Body of pancreas (tissue), 4 donors: Measurements from ENCODE around the gene FBN1.

ENCODE experiments used
- CTCF ChIP-seq, 7 experiments: fragments of 450-650 bp in 4 of 7; fragments of 200-600 bp in 3 of 7; sonication (generic) in 3 of 7; IDR thresholded peaks; one replicate each; pipeline ENCODE4 v1.5.1; 2016 to 2019; ENCODE audit warnings: antibody characterized with exemption in 7 of 7
- POLR2A ChIP-seq, 3 donors: fragments of 450-650 bp; IDR thresholded peaks; one replicate each; pipeline ENCODE4 v1.6.1; 2016; ENCODE audit warnings: antibody characterized with exemption in 3 of 3, mild to moderate bottlenecking in 2 of 3

- TF ChIP-seq POLR2A (IDR thresholded peaks at IDR 0.05) = no peak
- no peak for TF ChIP-seq CTCF (IDR thresholded peaks at IDR 0.05)
Measured at GRCh38 chr15:48466079-48466478, 179.4 kb downstream of the FBN1 start.
